ENCODE measurements around the gene CCL18. TPM values are rescaled to one million over a fixed set of nuclear protein-coding genes. Genes with fewer than 3 reads are reported as not detected.
"Not testable (repeated sequence)": the region's sequence is repeated elsewhere in the genome, so short reads cannot be mapped to it uniquely, and the experiment has no call there.

Gene CCL18
- total RNA-seq, 2 experiments from 2014 or later = not detected

DNA sequence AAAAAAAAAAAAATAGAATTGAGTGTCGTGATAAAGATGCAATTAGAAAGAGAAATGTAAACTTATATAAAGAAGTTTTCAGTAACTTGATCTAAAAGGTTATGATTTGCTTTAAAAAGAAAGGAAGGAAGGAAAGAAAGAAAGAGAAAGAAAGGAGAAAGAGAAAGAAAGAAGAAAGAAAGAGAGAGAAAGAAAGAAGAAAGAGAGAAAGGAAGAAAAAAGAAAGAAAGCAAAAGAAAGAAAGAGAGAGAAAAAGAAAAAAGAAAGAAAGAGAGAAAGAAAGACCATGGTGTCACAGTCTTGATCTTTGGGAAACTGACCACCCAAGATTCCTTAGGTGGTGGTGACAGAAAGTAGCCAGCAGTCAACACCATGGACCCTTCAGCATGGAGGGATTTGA lies 30.2 kb downstream of the CCL18 start:
- H3K4me1 ChIP-seq (ENCODE audit: insufficient read depth, low read length, poor library complexity, severe bottlenecking) = peaks cover 16% of the 10 kb centered on the region

DNA sequence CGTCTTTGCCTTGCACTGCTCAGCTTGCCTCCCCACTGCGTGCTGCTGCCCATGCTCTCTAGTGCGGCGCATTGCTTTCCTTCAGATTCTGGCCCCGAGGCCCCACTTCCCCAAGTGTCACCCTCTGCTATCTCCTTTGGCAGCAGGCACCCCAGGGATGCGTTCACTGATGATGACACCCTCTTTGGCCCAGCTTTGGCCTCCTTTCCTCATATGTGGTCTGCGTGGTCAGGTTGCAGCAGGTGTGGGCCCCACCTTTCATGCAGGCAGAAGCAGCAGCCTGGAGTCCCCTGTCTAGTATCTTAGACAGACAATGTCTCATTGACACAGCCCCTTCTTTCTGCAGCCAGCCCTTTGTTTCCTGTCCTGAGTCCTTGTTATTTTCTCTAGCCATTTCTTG lies 30.7 kb downstream of the CCL18 start:
- intact Hi-C loops (cut with micrococcal nuclease; ENCODE audit: unreplicated experiment) = no loop called here
- H3K4me3 ChIP-seq (ENCODE audit: low read depth, low read length, poor library complexity, severe bottlenecking) = no peak overlapping the region
- no peak overlapping the region for H3K27ac ChIP-seq (ENCODE audit: low read depth, low read length, poor library complexity, severe bottlenecking)
- no peaks in the 10 kb centered on the region for H3K9me3 ChIP-seq (ENCODE audit: low read length)
- no peaks in the 10 kb centered on the region for H4K20me1 ChIP-seq (ENCODE audit: insufficient read depth, low read length)
- no peak overlapping the region for H2AFZ ChIP-seq (ENCODE audit: low read length)
- no peak for DNase-seq (ENCODE audit: low spot score)
- H3K36me3 ChIP-seq (ENCODE audit: insufficient read depth, low read length) = no peaks in the 10 kb centered on the region
- no peak for TF ChIP-seq EZH2phosphoT487 (IDR thresholded peaks at IDR 0.05; ENCODE audit: borderline replicate concordance, low read depth, low read length)
- TF ChIP-seq, protein P1, sequence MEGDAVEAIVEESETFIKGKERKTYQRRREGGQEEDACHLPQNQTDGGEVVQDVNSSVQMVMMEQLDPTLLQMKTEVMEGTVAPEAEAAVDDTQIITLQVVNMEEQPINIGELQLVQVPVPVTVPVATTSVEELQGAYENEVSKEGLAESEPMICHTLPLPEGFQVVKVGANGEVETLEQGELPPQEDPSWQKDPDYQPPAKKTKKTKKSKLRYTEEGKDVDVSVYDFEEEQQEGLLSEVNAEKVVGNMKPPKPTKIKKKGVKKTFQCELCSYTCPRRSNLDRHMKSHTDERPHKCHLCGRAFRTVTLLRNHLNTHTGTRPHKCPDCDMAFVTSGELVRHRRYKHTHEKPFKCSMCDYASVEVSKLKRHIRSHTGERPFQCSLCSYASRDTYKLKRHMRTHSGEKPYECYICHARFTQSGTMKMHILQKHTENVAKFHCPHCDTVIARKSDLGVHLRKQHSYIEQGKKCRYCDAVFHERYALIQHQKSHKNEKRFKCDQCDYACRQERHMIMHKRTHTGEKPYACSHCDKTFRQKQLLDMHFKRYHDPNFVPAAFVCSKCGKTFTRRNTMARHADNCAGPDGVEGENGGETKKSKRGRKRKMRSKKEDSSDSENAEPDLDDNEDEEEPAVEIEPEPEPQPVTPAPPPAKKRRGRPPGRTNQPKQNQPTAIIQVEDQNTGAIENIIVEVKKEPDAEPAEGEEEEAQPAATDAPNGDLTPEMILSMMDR (conservative IDR thresholded peaks at IDR 0.05; ENCODE audit: low read length) = no peak
- H3K4me2 ChIP-seq (ENCODE audit: low read length) = no peak overlapping the region
- POLR2A ChIA-PET = no interaction called here
- CTCF ChIA-PET (ENCODE audit: unreplicated experiment) = no interaction called here
- H3K9me2 ChIP-seq (ENCODE audit: insufficient read depth, low read length) = no peaks in the 10 kb centered on the region
- no peaks in the 10 kb centered on the region for H3K79me2 ChIP-seq (ENCODE audit: insufficient read depth, low read depth, low read length)
- BruUV-seq (replicated peaks) = no TSS peak
- H3K4me1 ChIP-seq (ENCODE audit: insufficient read depth, low read length, poor library complexity, severe bottlenecking) = peaks cover 11% of the 10 kb centered on the region

More for the DNA sequence above, 30.2 kb downstream of the CCL18 start:
- POLR2A ChIA-PET = no interaction called here
- Histone ChIP-seq H2AFZ (ENCODE audit: low read length) (no peak overlapping the region), H4K20me1 (ENCODE audit: insufficient read depth, low read length) (no peaks in the 10 kb centered on the region), H3K27ac (ENCODE audit: low read depth, low read length, poor library complexity, severe bottlenecking) (no peak overlapping the region), H3K36me3 (ENCODE audit: insufficient read depth, low read length) (no peaks in the 10 kb centered on the region), H3K4me2 (ENCODE audit: low read length) (no peak overlapping the region), H3K4me3 (ENCODE audit: low read depth, low read length, poor library complexity, severe bottlenecking) (no peak overlapping the region), H3K9me3 (ENCODE audit: low read length) (no peaks in the 10 kb centered on the region), H3K79me2 (ENCODE audit: insufficient read depth, low read depth, low read length) (no peaks in the 10 kb centered on the region), H3K9me2 (ENCODE audit: insufficient read depth, low read length) (no peaks in the 10 kb centered on the region)
- DNase-seq (ENCODE audit: low spot score) = no peak
- BruUV-seq (replicated peaks) = no TSS peak
- TF ChIP-seq, protein P1 (conservative IDR thresholded peaks at IDR 0.05; ENCODE audit: low read length) = no peak
- TF ChIP-seq EZH2phosphoT487 (IDR thresholded peaks at IDR 0.05; ENCODE audit: borderline replicate concordance, low read depth, low read length) = no peak
- intact Hi-C loops (cut with micrococcal nuclease; ENCODE audit: unreplicated experiment) = no loop called here
- CTCF ChIA-PET (ENCODE audit: unreplicated experiment) = no interaction called here

DNA sequence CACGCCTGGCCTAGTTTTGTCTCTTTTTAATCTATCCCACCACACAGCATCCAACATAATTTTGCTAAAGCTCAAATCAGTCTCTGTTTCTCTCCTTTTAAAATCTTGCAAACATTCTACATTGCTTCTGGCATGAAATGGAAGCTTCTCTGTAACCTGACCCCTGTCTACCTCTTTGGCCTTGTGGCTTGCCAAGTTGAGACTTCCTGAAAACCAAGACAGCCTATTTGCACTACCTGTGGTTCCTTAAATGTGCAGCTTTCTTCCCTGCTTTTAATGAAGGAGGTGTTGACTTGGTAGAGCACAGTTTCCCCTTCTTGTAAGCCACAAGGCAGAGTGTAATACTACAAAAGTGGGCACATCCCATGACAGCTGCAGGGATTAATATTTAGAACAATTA lies 31.9 kb downstream of the CCL18 start:
- H3K4me1 ChIP-seq (ENCODE audit: insufficient read depth, low read length, poor library complexity, severe bottlenecking) = no peaks in the 10 kb centered on the region
- CTCF ChIA-PET (ENCODE audit: unreplicated experiment) = no interaction called here

DNA sequence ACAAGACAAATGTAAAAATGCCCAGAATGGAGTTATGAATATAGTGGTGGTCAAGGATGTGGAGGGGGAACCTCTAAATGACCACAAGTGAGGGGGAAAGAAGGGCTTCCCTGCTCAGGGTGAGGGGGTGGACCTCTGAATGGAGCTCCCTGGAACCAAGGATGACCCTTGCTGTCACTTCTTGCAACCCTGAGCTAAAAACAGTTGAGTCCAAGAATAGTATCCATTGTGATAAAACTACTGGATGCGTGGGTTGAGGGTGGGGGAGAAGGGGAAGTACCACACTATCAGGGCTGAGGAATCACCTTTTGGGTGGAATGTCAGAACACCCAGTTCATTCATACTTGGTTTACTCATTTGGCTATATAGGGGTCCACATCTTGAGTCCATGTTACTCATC lies 34.9 kb downstream of the CCL18 start:
- H3K9me3 ChIP-seq (ENCODE audit: low read length); intact Hi-C loops (cut with micrococcal nuclease; ENCODE audit: unreplicated experiment); BruUV-seq (replicated peaks); H3K79me2 ChIP-seq (ENCODE audit: insufficient read depth, low read depth, low read length); H3K4me3 ChIP-seq (ENCODE audit: low read depth, low read length, poor library complexity, severe bottlenecking); H3K9me2 ChIP-seq (ENCODE audit: insufficient read depth, low read length); H2AFZ ChIP-seq (ENCODE audit: low read length); H3K36me3 ChIP-seq (ENCODE audit: insufficient read depth, low read length); CTCF ChIA-PET (ENCODE audit: unreplicated experiment); DNase-seq (ENCODE audit: low spot score); H3K27ac ChIP-seq (ENCODE audit: low read depth, low read length, poor library complexity, severe bottlenecking); H4K20me1 ChIP-seq (ENCODE audit: insufficient read depth, low read length); H3K4me2 ChIP-seq (ENCODE audit: low read length): not testable (repeated sequence)
- peaks cover 15% of the 10 kb centered on the region for H3K4me1 ChIP-seq (ENCODE audit: insufficient read depth, low read length, poor library complexity, severe bottlenecking)
- POLR2A ChIA-PET = interaction anchor here (0.5 kb wide), 1 partner anchor 205 kb away, joined by 3 read pairs; no protein-coding TSS in a partner anchor

More for the DNA sequence above, 31.9 kb downstream of the CCL18 start:
- TF ChIP-seq, protein P1 (conservative IDR thresholded peaks at IDR 0.05; ENCODE audit: low read length) = no peak
- TF ChIP-seq EZH2phosphoT487 (IDR thresholded peaks at IDR 0.05; ENCODE audit: borderline replicate concordance, low read depth, low read length) = no peak
- intact Hi-C loops (cut with micrococcal nuclease; ENCODE audit: unreplicated experiment) = no loop called here
- no peak for DNase-seq (ENCODE audit: low spot score)
- H4K20me1 ChIP-seq (ENCODE audit: insufficient read depth, low read length) = no peaks in the 10 kb centered on the region
- H3K4me2 ChIP-seq (ENCODE audit: low read length) = no peak overlapping the region
- H3K4me3 ChIP-seq (ENCODE audit: low read depth, low read length, poor library complexity, severe bottlenecking) = no peak overlapping the region
- POLR2A ChIA-PET = interaction anchor here (0.5 kb wide), 1 partner anchor 54 kb away, joined by 3 read pairs; no protein-coding TSS in a partner anchor
- H3K36me3 ChIP-seq (ENCODE audit: insufficient read depth, low read length) = no peaks in the 10 kb centered on the region
- no peaks in the 10 kb centered on the region for H3K79me2 ChIP-seq (ENCODE audit: insufficient read depth, low read depth, low read length)
- H3K9me2 ChIP-seq (ENCODE audit: insufficient read depth, low read length) = no peaks in the 10 kb centered on the region
- H3K27ac ChIP-seq (ENCODE audit: low read depth, low read length, poor library complexity, severe bottlenecking) = no peak overlapping the region
- H2AFZ ChIP-seq (ENCODE audit: low read length) = no peak overlapping the region
- no TSS peak for BruUV-seq (replicated peaks)
- H3K9me3 ChIP-seq (ENCODE audit: low read length) = no peaks in the 10 kb centered on the region
